ENCODE data around the gene GPR146. TPM values are rescaled to one million over a fixed set of nuclear protein-coding genes. Genes with fewer than 3 reads are reported as not detected.

Gene GPR146
- total and polyA plus RNA-seq, 7 donors: 5.0 to 14.0 (median 9.4) TPM

- ATAC-seq (no peak), DNase-seq (no peak)
- Histone ChIP-seq H3K27me3 (ENCODE audit: insufficient read depth in 3 of 3, low read length in 2 of 3) (no peaks in the 10 kb centered on the region), H3K9me3 (no peaks in the 10 kb centered on the region), H3K36me3 (ENCODE audit: insufficient read depth in 1 of 2, low read depth in 1 of 2) (no peaks in the 10 kb centered on the region), H3K4me3 (peak overlapping the region; percentile 39), H3K4me1 (peaks cover 7% of the 10 kb centered on the region), H3K27ac (no peak overlapping the region)
- 24 to 35% (median 30%) methylated on average over 12 of the region's 12 CpGs for WGBS, 3 donors
- intact Hi-C loops (cut with DNase I): loop anchor here (1.0 to 5.0 kb wide), 2 partner anchors 72 to 158 kb away; no protein-coding TSS in a partner anchor
- TF ChIP-seq, protein P1, sequence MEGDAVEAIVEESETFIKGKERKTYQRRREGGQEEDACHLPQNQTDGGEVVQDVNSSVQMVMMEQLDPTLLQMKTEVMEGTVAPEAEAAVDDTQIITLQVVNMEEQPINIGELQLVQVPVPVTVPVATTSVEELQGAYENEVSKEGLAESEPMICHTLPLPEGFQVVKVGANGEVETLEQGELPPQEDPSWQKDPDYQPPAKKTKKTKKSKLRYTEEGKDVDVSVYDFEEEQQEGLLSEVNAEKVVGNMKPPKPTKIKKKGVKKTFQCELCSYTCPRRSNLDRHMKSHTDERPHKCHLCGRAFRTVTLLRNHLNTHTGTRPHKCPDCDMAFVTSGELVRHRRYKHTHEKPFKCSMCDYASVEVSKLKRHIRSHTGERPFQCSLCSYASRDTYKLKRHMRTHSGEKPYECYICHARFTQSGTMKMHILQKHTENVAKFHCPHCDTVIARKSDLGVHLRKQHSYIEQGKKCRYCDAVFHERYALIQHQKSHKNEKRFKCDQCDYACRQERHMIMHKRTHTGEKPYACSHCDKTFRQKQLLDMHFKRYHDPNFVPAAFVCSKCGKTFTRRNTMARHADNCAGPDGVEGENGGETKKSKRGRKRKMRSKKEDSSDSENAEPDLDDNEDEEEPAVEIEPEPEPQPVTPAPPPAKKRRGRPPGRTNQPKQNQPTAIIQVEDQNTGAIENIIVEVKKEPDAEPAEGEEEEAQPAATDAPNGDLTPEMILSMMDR (IDR thresholded peaks at IDR 0.05): no peak
These were observed 20.9 kb downstream of the GPR146 start for GRCh38 chr7:1065263-1065584.

- ATAC-seq (peak; percentile 96 to 100 (median 98)), DNase-seq (peak; percentile 86 to 92)
- Histone ChIP-seq H3K9me3 (no peaks in the 10 kb centered on the region), H3K27ac (no peak overlapping the region), H3K36me3 (ENCODE audit: insufficient read depth in 1 of 2, low read depth in 1 of 2) (no peaks in the 10 kb centered on the region), H3K4me1 (peaks cover 7% of the 10 kb centered on the region), H3K27me3 (ENCODE audit: insufficient read depth in 3 of 3, low read length in 2 of 3) (no peaks in the 10 kb centered on the region), H3K4me3 (peak overlapping the region; percentile 39)
- WGBS, 3 donors: 6 to 10% (median 8%) methylated on average over 48 of the region's 48 CpGs
- intact Hi-C loops (cut with DNase I): loop anchor here (1.0 to 5.0 kb wide), 2 partner anchors 72 to 158 kb away; no protein-coding TSS in a partner anchor
- TF ChIP-seq, protein P1 (IDR thresholded peaks at IDR 0.05): peak; percentile 83
These were observed 21.4 kb downstream of the GPR146 start for GRCh38 chr7:1065585-1066241.

GRCh38 chr7:1066242-1066588, 21.9 kb downstream of the GPR146 start:
- H3K27ac ChIP-seq: no peak overlapping the region
- H3K4me3 ChIP-seq: no peak overlapping the region
- 63 to 69% (median 64%) methylated on average over 17 to 21 of the region's 21 CpGs for WGBS, 3 donors
- H3K36me3 ChIP-seq (ENCODE audit: insufficient read depth in 1 of 2, low read depth in 1 of 2): no peaks in the 10 kb centered on the region
- DNase-seq (no peak), ATAC-seq (no peak)
- intact Hi-C loops (cut with DNase I): loop anchor here in 1 of 2 donors (5.0 kb wide), 1 partner anchor 159 kb away; no protein-coding TSS in a partner anchor
- H3K9me3 ChIP-seq: no peaks in the 10 kb centered on the region
- TF ChIP-seq, protein P1 (IDR thresholded peaks at IDR 0.05): no peak
- no peaks in the 10 kb centered on the region for H3K27me3 ChIP-seq (ENCODE audit: insufficient read depth in 3 of 3, low read length in 2 of 3)
- H3K4me1 ChIP-seq: peaks cover 7% of the 10 kb centered on the region

DNA sequence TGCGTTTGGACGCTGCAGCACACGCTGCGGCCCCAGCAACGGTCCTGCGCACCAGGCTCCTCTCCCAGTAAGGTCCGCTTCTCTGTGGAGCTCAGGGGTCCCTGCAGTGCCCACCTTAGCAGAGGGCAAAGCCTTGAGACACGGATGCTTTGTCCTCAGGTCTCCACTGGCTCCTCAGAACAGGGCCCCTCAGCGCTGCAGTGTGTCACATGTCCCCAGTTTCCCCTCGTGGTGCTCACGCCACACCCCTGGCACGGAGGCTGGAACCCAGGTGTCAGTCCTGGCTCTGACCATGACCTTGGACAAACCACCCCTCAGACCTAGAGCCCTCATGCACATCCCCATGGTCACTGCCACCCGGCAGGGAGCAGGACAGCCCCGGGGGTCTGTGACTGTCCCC, 23.7 kb downstream of the GPR146 start:
- no peaks in the 10 kb centered on the region for H3K36me3 ChIP-seq (ENCODE audit: insufficient read depth in 1 of 2, low read depth in 1 of 2)
- no peak for DNase-seq
- no peak overlapping the region for H3K4me3 ChIP-seq
- no peaks in the 10 kb centered on the region for H3K27me3 ChIP-seq (ENCODE audit: insufficient read depth in 3 of 3, low read length in 2 of 3)
- TF ChIP-seq, protein P1 (IDR thresholded peaks at IDR 0.05): no peak
- WGBS, 3 donors: 86 to 88% (median 87%) methylated on average over 14 of the region's 14 CpGs
- intact Hi-C loops (cut with DNase I): loop anchor here in 1 of 2 donors (5.0 kb wide), 1 partner anchor 161 kb away; no protein-coding TSS in a partner anchor
- H3K27ac ChIP-seq: no peak overlapping the region
- peaks cover 7% of the 10 kb centered on the region for H3K4me1 ChIP-seq
- no peak for ATAC-seq
- H3K9me3 ChIP-seq: no peaks in the 10 kb centered on the region

All from psoas muscle (tissue), 8 donors.